HG02852 (cell line): Measurements from ENCODE around the gene ARSI.
"Not testable (repeated sequence)": the region's sequence is repeated elsewhere in the genome, so short reads cannot be mapped to it uniquely, and the experiment has no call there.

Source experiments
- ATAC-seq: cut with Tn5 transposase; IDR thresholded peaks from one replicate; pipeline ENCODE4 v1.9.1; 2021; ENCODE audit warnings: mild to moderate bottlenecking, moderate library complexity; ENCODE audit not compliant: unreplicated experiment

ARSI gene

GRCh38 chr5:150248946-150249345 is 53.8 kb downstream of the ARSI start:
- ATAC-seq = no peak

- ATAC-seq = not testable (repeated sequence)
Observed at GRCh38 chr5:150248493-150248892, 54.2 kb downstream of the ARSI start.

GRCh38 chr5:150247726-150248125 is 55.0 kb downstream of the ARSI start:
- no peak for ATAC-seq

GRCh38 chr5:150246835-150247234 is 55.9 kb downstream of the ARSI start:
- no peak for ATAC-seq

- ATAC-seq = no peak
Observed at GRCh38 chr5:150246429-150246828, 56.3 kb downstream of the ARSI start.
